B cell (primary cell): ENCODE results near the gene YOD1. TPM values are rescaled to one million over a fixed set of nuclear protein-coding genes. Genes with fewer than 3 reads are reported as not detected.
A peak's percentile ranks its signal among the peaks of the same experiment; 100 is the strongest.

Experiments
- ATAC-seq: fragments of 200-7000 bp; cut with Tn5 transposase; one replicate; pipeline ENCODE4 v1.10.0; 2021; ENCODE audit warnings: low read depth, mild to moderate bottlenecking, moderate number of reproducible peaks, moderate library complexity
- CTCF ChIA-PET: fragments of 350-600 bp; sonication (Branson Sonifier 250); formaldehyde crosslinking; loops from one replicate; lab custom pipeline; 2021; ENCODE audit warnings: antibody characterized with exemption, inconsistent platforms; lab: Charles Lee
- POLR2A ChIA-PET: fragments of 350-600 bp; sonication (Branson Sonifier 250); formaldehyde crosslinking; loops from one replicate; lab custom pipeline; 2021; ENCODE audit warnings: antibody characterized with exemption; lab: Charles Lee
- DNase-seq: peaks from one replicate; pipeline ENCODE4 v3.0.0; 2013
- H2AFZ ChIP-seq: 2 replicates; pipeline ENCODE4 v1.6.1; 2012; ENCODE audit warnings: mild to moderate bottlenecking, low read depth, low read length; ENCODE audit not compliant: insufficient read depth, poor library complexity, severe bottlenecking
- H3K27ac ChIP-seq, 2 donors: 1 replicate in 1 of 2; 2 replicates in 1 of 2; pipeline ENCODE4 v1.5.1; 2012 to 2013; ENCODE audit warnings: low read length in 2 of 2, mild to moderate bottlenecking in 2 of 2, moderate library complexity in 1 of 2
- H3K27me3 ChIP-seq, 4 experiments: fragments of 200-600 bp in 1 of 4; sonication (generic) in 1 of 4; replicated peaks in 1 of 4; 1 replicate in 2 of 4; 2 replicates in 2 of 4; pipeline versions ENCODE4 v1.6.1 to v1.7.0; 2013 to 2016; ENCODE audit warnings: low read length in 3 of 4, mild to moderate bottlenecking in 2 of 4, mixed read lengths in 1 of 4, moderate library complexity in 1 of 4; ENCODE audit not compliant: insufficient read depth in 4 of 4, control insufficient read depth in 3 of 4; ENCODE audit errors: control extremely low read depth in 1 of 4
- H3K36me3 ChIP-seq, 2 experiments: replicated peaks in 1 of 2; 1 replicate in 1 of 2; 2 replicates in 1 of 2; pipeline versions ENCODE4 v1.6.1 to v1.7.1; 2013; ENCODE audit warnings: low read length in 1 of 2; ENCODE audit not compliant: insufficient read depth in 2 of 2, control insufficient read depth in 1 of 2; ENCODE audit errors: control extremely low read depth in 1 of 2, extremely low read depth in 1 of 2
- H3K4me1 ChIP-seq, 2 donors: fragments of 200-600 bp in 1 of 2; sonication (generic) in 1 of 2; 1 replicate in 1 of 2; 2 replicates in 1 of 2; pipeline versions ENCODE4 v1.5.1 to v1.6.1; 2013 to 2017; ENCODE audit warnings: low read length in 2 of 2; ENCODE audit not compliant: control insufficient read depth in 2 of 2, insufficient read depth in 2 of 2
- H3K4me2 ChIP-seq: replicated peaks from 2 replicates; pipeline ENCODE3; 2012; ENCODE audit warnings: mild to moderate bottlenecking, low read depth, low read length; ENCODE audit not compliant: poor library complexity, severe bottlenecking
- H3K4me3 ChIP-seq, 5 experiments: fragments of 200-600 bp in 1 of 5; sonication (generic) in 1 of 5; 1 replicate in 3 of 5; 2 replicates in 2 of 5; pipeline versions ENCODE4 v1.5.1 to v1.7.0; 2011 to 2016; ENCODE audit warnings: low read length in 4 of 5, mild to moderate bottlenecking in 4 of 5, low read depth in 2 of 5, control low read depth in 1 of 5, moderate library complexity in 1 of 5; ENCODE audit not compliant: insufficient read depth in 1 of 5; ENCODE audit errors: control extremely low read depth in 1 of 5, extremely low read depth in 1 of 5
- H3K79me2 ChIP-seq: fragments of 200-600 bp; sonication (generic); one replicate; pipeline ENCODE4 v1.6.0; 2016; ENCODE audit warnings: low read length; ENCODE audit not compliant: control insufficient read depth, insufficient read depth
- H3K9ac ChIP-seq: fragments of 200-600 bp; sonication (generic); 2 replicates; pipeline ENCODE4 v1.6.1; 2017; ENCODE audit warnings: mild to moderate bottlenecking, low read length, moderate library complexity
- H3K9me3 ChIP-seq, 3 donors: one replicate each; pipeline versions ENCODE4 v1.6.1 to v1.7.1; 2013; ENCODE audit warnings: low read length in 2 of 3; ENCODE audit not compliant: control insufficient read depth in 2 of 3, insufficient read depth in 1 of 3; ENCODE audit errors: control extremely low read depth in 1 of 3
- H4K20me1 ChIP-seq: 2 replicates; pipeline ENCODE4 v1.6.0; 2012; ENCODE audit warnings: mild to moderate bottlenecking, low read length; ENCODE audit not compliant: insufficient read depth, control insufficient read depth, poor library complexity, severe bottlenecking
- H3K27ac Mint-ChIP-seq: one replicate; pipeline ENCODE4 v1.8.0; 2021; ENCODE audit warnings: mixed read lengths
- H3K27me3 Mint-ChIP-seq: one replicate; pipeline ENCODE4 v1.8.0; 2021; ENCODE audit warnings: mixed read lengths
- H3K4me1 Mint-ChIP-seq: one replicate; pipeline ENCODE4 v1.8.0; 2021; ENCODE audit warnings: mixed read lengths
- H3K4me3 Mint-ChIP-seq: one replicate; pipeline ENCODE4 v1.8.0; 2021; ENCODE audit warnings: mixed read lengths
- H3K9me3 Mint-ChIP-seq: one replicate; pipeline ENCODE4 v1.8.0; 2022; ENCODE audit warnings: mixed read lengths; ENCODE audit not compliant: insufficient read depth
- EZH2 ChIP-seq: IDR thresholded peaks from 2 replicates; pipeline ENCODE4 v1.6.1; 2012; ENCODE audit warnings: borderline replicate concordance, low read depth, mild to moderate bottlenecking, moderate library complexity, low read length; ENCODE audit not compliant: insufficient read depth, poor library complexity, severe bottlenecking
- WGBS: methylation state at CpG from one replicate; pipeline ENCODE4 v1.1.5; 2013; ENCODE audit warnings: missing lambda C conversion rate; ENCODE audit not compliant: insufficient coverage; 5-methylcytosine and 5-hydroxymethylcytosine counted together
- intact Hi-C: fragments of 100-400 bp; cut with micrococcal nuclease; formaldehyde crosslinking; loops from one replicate; pipeline ENCODE4 v1.10.0; 2022
- polyA plus RNA-seq: library from polyadenylated mRNA; depleted of rRNA; stranded (reverse); fragments of >200 nt; gene quantifications from 2 replicates; pipeline ENCODE4 v1.2.3, GENCODE V29; 2012
- total RNA-seq, 2 donors: library from RNA; stranded (reverse); fragments of 120-200 nt in 1 of 2; gene quantifications; 1 replicate in 1 of 2; 2 replicates in 1 of 2; pipeline versions ENCODE4 v1.2.3 to v1.2.4, GENCODE V29; 2013 to 2022
- TF ChIP-seq, protein P1 (sequence below): fragments of 200-600 bp; IDR thresholded peaks from one replicate; pipeline ENCODE4 v1.8.0; 2022; ENCODE audit warnings: antibody characterized with exemption, mild to moderate bottlenecking

YOD1 gene
- total and polyA plus RNA-seq, 2 donors (not counting 1 experiment from before 2014, with no cell fraction given), result 2.3 to 9.4 TPM

DNA sequence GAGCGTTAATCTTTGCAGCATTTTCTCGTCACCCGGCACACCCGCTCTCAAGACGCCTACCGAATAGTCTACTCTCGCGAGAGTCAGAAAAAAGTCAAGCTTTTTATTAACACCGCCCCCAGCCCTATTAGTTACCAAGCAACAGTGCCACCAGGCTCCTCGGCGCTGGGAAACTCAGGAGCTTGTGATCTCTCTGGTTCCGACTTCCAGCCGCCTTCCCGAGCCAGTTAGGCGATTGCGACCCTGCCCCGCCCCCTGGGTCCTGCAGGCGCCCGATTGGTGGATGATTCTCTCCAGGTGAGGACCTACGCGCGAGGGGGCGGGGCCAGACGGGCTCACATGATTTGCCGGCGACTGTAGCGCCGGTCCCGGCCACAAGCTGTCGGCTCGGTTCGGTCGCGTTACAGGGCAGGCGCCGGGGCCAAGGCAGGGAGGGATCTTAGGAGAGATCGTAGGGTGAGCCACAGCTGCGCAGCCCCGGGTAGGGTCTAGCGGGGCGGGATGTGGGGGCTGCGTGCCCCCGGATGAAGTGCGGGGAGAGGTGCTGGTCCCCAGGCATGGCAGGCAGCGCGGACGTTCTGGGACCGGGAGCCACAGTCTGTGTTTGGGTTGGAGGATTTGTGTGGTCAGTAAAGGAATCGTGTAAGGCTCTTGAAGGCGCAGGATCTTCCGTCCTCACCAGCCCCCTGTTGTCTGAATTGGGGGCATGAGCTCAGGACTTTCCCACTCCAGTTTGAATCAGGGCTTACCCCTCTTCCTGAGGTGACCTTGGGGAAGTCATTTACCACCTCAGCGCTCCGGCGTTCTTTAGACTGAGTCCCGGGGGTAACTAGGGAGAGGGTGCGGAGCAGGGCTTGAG, 2.1 kb upstream of the YOD1 start, which contains the start of gene PFKFB2:
Gene PFKFB2, plus strand, starts transcription at position 365 of the 859 bp plus-strand sequence. CDS start 1,443 bp downstream, outside the sequence.
- peaks cover 30% of the 10 kb centered on the region for H3K79me2 ChIP-seq
- ATAC-seq (peak; percentile 87), DNase-seq (peak; percentile 98)
- Mint-ChIP-seq H3K9me3 (no peaks in the 10 kb centered on the region), H3K27me3 (no peaks in the 10 kb centered on the region), H3K4me3 (peak within 1 kb of the TSS; percentile 99), H3K4me1 (peaks cover 53% of the 10 kb centered on the region), H3K27ac (peak within 1 kb of the TSS; percentile 99)
- H3K9ac ChIP-seq, result peak within 1 kb of the TSS; percentile 84
- peaks cover 5 to 13% of the 10 kb centered on the region in 2 experiments for H3K36me3 ChIP-seq
- peak within 1 kb of the TSS; percentile 87 to 96 for H3K27ac ChIP-seq
- peak within 1 kb of the TSS; percentile 53 to 92 (median 73) for H3K4me3 ChIP-seq
- ChIA-PET POLR2A (interaction anchor here (1.0 to 1.2 kb wide), 3 partner anchors 8 to 446 kb away, joined by 3 to 7 read pairs (median 3); partner anchors contain the start of gene CD55), CTCF (interaction anchor here (0.5 to 4.2 kb wide), 13 partner anchors 9 to 447 kb away, joined by 3 to 27 read pairs (median 4); no protein-coding TSS in a partner anchor)
- H2AFZ ChIP-seq, result peak within 1 kb of the TSS; percentile 86
- no peaks in the 10 kb centered on the region for H3K27me3 ChIP-seq
- WGBS, result 7% methylated on average over 50 of the region's 56 CpGs
- no peaks in the 10 kb centered on the region for H3K9me3 ChIP-seq
- TF ChIP-seq, protein P1, sequence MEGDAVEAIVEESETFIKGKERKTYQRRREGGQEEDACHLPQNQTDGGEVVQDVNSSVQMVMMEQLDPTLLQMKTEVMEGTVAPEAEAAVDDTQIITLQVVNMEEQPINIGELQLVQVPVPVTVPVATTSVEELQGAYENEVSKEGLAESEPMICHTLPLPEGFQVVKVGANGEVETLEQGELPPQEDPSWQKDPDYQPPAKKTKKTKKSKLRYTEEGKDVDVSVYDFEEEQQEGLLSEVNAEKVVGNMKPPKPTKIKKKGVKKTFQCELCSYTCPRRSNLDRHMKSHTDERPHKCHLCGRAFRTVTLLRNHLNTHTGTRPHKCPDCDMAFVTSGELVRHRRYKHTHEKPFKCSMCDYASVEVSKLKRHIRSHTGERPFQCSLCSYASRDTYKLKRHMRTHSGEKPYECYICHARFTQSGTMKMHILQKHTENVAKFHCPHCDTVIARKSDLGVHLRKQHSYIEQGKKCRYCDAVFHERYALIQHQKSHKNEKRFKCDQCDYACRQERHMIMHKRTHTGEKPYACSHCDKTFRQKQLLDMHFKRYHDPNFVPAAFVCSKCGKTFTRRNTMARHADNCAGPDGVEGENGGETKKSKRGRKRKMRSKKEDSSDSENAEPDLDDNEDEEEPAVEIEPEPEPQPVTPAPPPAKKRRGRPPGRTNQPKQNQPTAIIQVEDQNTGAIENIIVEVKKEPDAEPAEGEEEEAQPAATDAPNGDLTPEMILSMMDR, result peak; percentile 10
- no peak for TF ChIP-seq EZH2
- peak within 1 kb of the TSS; percentile 84 for H3K4me2 ChIP-seq
- intact Hi-C loops, result loop anchor here (1.0 to 10.0 kb wide), 6 partner anchors 131 to 496 kb away; partner anchors contain the start of genes CD55, CR1, DYRK3 and FCMR
- H3K4me1 ChIP-seq, result peaks cover 39 to 42% of the 10 kb centered on the region in 2 donors
- H4K20me1 ChIP-seq, result no peaks in the 10 kb centered on the region
